GM23338 (cell line): Measurements from ENCODE around the gene HRH3. TPM values are rescaled to one million over a fixed set of nuclear protein-coding genes. Genes with fewer than 3 reads are reported as not detected.

Source experiments
- ATAC-seq: fragments of 200-7000 bp; cut with Tn5 transposase; 3 replicates; pipeline ENCODE4 v1.9.1; 2020
- DNase-seq: peaks from one replicate; pipeline ENCODE4 v3.0.0-alpha.2; 2015; ENCODE audit warnings: low spot score
- H2AFZ ChIP-seq: fragments of 200-600 bp; sonication (generic); 2 replicates; pipeline ENCODE4 v1.8.0; 2016; ENCODE audit warnings: antibody characterized with exemption, mild to moderate bottlenecking, moderate library complexity
- H3F3A ChIP-seq: fragments of 200-600 bp; sonication (generic); replicated peaks from 2 replicates; pipeline ENCODE4 v1.8.0; 2017; ENCODE audit warnings: antibody characterized with exemption, mixed run types, low read depth
- H3K27ac ChIP-seq: fragments of 200-600 bp; sonication (generic); 2 replicates; pipeline ENCODE4 v1.6.1; 2016; ENCODE audit warnings: low read depth
- H3K27me3 ChIP-seq: fragments of 200-600 bp; sonication (generic); 2 replicates; pipeline ENCODE4 v1.8.0; 2016; ENCODE audit warnings: mild to moderate bottlenecking, mixed run types, moderate library complexity; ENCODE audit not compliant: insufficient read depth
- H3K36me3 ChIP-seq: fragments of 200-600 bp; sonication (generic); 2 replicates; pipeline ENCODE4 v1.8.0; 2016; ENCODE audit warnings: mild to moderate bottlenecking; ENCODE audit not compliant: insufficient read depth
- H3K4me1 ChIP-seq: fragments of 200-600 bp; sonication (generic); 2 replicates; pipeline ENCODE4 v1.8.0; 2016; ENCODE audit warnings: mild to moderate bottlenecking, moderate library complexity; ENCODE audit not compliant: insufficient read depth
- H3K4me2 ChIP-seq: fragments of 200-600 bp; sonication (generic); 2 replicates; pipeline ENCODE4 v1.7.1; 2017; ENCODE audit warnings: mixed run types
- H3K4me3 ChIP-seq: fragments of 200-600 bp; sonication (generic); 2 replicates; pipeline ENCODE4 v1.6.1; 2016; ENCODE audit warnings: mixed run types
- H3K79me2 ChIP-seq: fragments of 200-600 bp; sonication (generic); replicated peaks from 2 replicates; pipeline ENCODE4 v1.8.0; 2017; ENCODE audit warnings: mild to moderate bottlenecking; ENCODE audit not compliant: insufficient read depth
- H3K9me2 ChIP-seq: fragments of 200-600 bp; sonication (generic); 2 replicates; pipeline ENCODE4 v1.8.0; 2017; ENCODE audit not compliant: insufficient read depth
- H4K20me1 ChIP-seq: fragments of 200-600 bp; sonication (generic); replicated peaks from 2 replicates; pipeline ENCODE4 v1.8.0; 2017; ENCODE audit warnings: mild to moderate bottlenecking; ENCODE audit not compliant: insufficient read depth
- H3K27ac Mint-ChIP-seq: 2 replicates; pipeline ENCODE4 v1.8.0; 2020; ENCODE audit warnings: inconsistent platforms, mild to moderate bottlenecking, moderate library complexity, mixed read lengths
- H3K27me3 Mint-ChIP-seq: 3 replicates; pipeline ENCODE4 v1.8.0; 2022; ENCODE audit warnings: low read depth, mild to moderate bottlenecking, moderate library complexity, mixed read lengths, inconsistent platforms; ENCODE audit not compliant: insufficient read depth, poor library complexity
- H3K36me3 Mint-ChIP-seq: 3 replicates; pipeline ENCODE4 v1.8.0; 2021; ENCODE audit warnings: low read depth, mild to moderate bottlenecking, inconsistent platforms, moderate library complexity, mixed read lengths
- H3K4me1 Mint-ChIP-seq: 3 replicates; pipeline ENCODE4 v1.8.0; 2020; ENCODE audit warnings: mild to moderate bottlenecking, inconsistent platforms, mixed read lengths
- H3K4me3 Mint-ChIP-seq: 3 replicates; pipeline ENCODE4 v1.8.0; 2021; ENCODE audit warnings: moderate library complexity, mild to moderate bottlenecking, inconsistent platforms, mixed read lengths
- H3K9me3 Mint-ChIP-seq: 3 replicates; pipeline ENCODE4 v1.8.0; 2020; ENCODE audit warnings: moderate library complexity, mild to moderate bottlenecking, inconsistent platforms, mixed read lengths
- CREB1 ChIP-seq: fragments of 250-450 bp; sonication (Bioruptor Pico); IDR thresholded peaks from 2 replicates; pipeline ENCODE4 v1.5.0; 2020; ENCODE audit warnings: low read depth, mild to moderate bottlenecking, moderate library complexity
- CTCF ChIP-seq, 2 experiments: fragments of 200-600 bp in 1 of 2; sonication (generic) in 1 of 2; conservative IDR thresholded peaks; 2 replicates each; pipeline versions ENCODE4 v1.5.1 to v1.6.1; 2016 to 2017; ENCODE audit warnings: antibody characterized with exemption in 2 of 2, low read depth in 2 of 2, mild to moderate bottlenecking in 2 of 2, moderate library complexity in 1 of 2
- EZH2 ChIP-seq: fragments of 200-600 bp; sonication (generic); IDR thresholded peaks from one replicate; pipeline ENCODE4 v1.8.0; 2017; ENCODE audit warnings: antibody characterized with exemption, mild to moderate bottlenecking, low read depth; ENCODE audit not compliant: unreplicated experiment
- POLR2AphosphoS5 ChIP-seq: IDR thresholded peaks from 2 replicates; pipeline ENCODE4 v1.6.1; 2016; ENCODE audit warnings: antibody characterized with exemption, low read depth
- polyA plus RNA-seq: library from polyadenylated mRNA; unstranded; fragments of >200 nt; fragmentation: Nextera tagmentation; extraction: Ambion mirVana; gene quantifications from 2 replicates; pipeline ENCODE4 v1.2.1, GENCODE V29; 2016
- total RNA-seq: library from RNA; depleted of rRNA; stranded (reverse); fragments of >200 nt; shearing (Covaris generic); gene quantifications from 2 replicates; pipeline ENCODE4 v1.2.3, GENCODE V29; 2014

Gene HRH3
- total and polyA plus RNA-seq, 2 experiments from 2014 or later: 1.5 to 5.2 TPM

- Mint-ChIP-seq H3K27ac (no peak overlapping the region), H3K36me3 (no peaks in the 10 kb centered on the region), H3K9me3 (no peaks in the 10 kb centered on the region), H3K4me1 (peaks cover 6% of the 10 kb centered on the region; the same call in 2 of the 3 replicates), H3K27me3 (peaks cover 7% of the 10 kb centered on the region), H3K4me3 (no peak overlapping the region)
- Histone ChIP-seq H3F3A (0 out of 2 replicates have a peak, but pooled peaks cover 3% of the 10 kb centered on the region), H4K20me1 (peaks cover 1% of the 10 kb centered on the region), H3K79me2 (peaks cover 12% of the 10 kb centered on the region), H3K27me3 (no peaks in the 10 kb centered on the region), H3K36me3 (no peaks in the 10 kb centered on the region), H3K4me1 (peaks cover 9% of the 10 kb centered on the region), H3K4me2 (no peak overlapping the region), H3K27ac (no peak overlapping the region), H2AFZ (no peak overlapping the region), H3K9me2 (no peaks in the 10 kb centered on the region), H3K4me3 (no peak overlapping the region)
- no peak for TF ChIP-seq CTCF (conservative IDR thresholded peaks at IDR 0.05; ENCODE audit: low read depth in 2 of 2)
- TF ChIP-seq POLR2AphosphoS5: no peak
- no peak for ATAC-seq
- DNase-seq: no peak
These were observed 15.1 kb upstream of the HRH3 start for GRCh38 chr20:62235001-62235776.

- H3K27ac ChIP-seq: no peak overlapping the region
- no peaks in the 10 kb centered on the region for H3K36me3 Mint-ChIP-seq
- no peak for ATAC-seq
These were observed 14.3 kb upstream of the HRH3 start for GRCh38 chr20:62234339-62234738.

More at GRCh38 chr20:62234339-62234738, 14.3 kb upstream of the HRH3 start:
- H3F3A ChIP-seq: 0 out of 2 replicates have a peak, but pooled peaks cover 3% of the 10 kb centered on the region
- H3K79me2 ChIP-seq: peaks cover 4% of the 10 kb centered on the region; the same call in 1 of the 2 replicates
- no peak for TF ChIP-seq CTCF (conservative IDR thresholded peaks at IDR 0.05; ENCODE audit: low read depth in 2 of 2)
- TF ChIP-seq CREB1 (CRISPR knock-in tag): no peak
- no peak for TF ChIP-seq EZH2
- peaks cover 4% of the 10 kb centered on the region for H3K27me3 Mint-ChIP-seq
- H3K36me3 ChIP-seq: no peaks in the 10 kb centered on the region
- H4K20me1 ChIP-seq: no peaks in the 10 kb centered on the region; the same call in 1 of the 2 replicates
- H2AFZ ChIP-seq: no peak overlapping the region
- H3K9me3 Mint-ChIP-seq: no peaks in the 10 kb centered on the region
- H3K4me1 Mint-ChIP-seq: peaks cover 4% of the 10 kb centered on the region; the same call in 2 of the 3 replicates
- no peak overlapping the region for H3K4me3 Mint-ChIP-seq
- H3K4me3 ChIP-seq: no peak overlapping the region
- H3K27me3 ChIP-seq: no peaks in the 10 kb centered on the region
- no peaks in the 10 kb centered on the region for H3K9me2 ChIP-seq
- peaks cover 6% of the 10 kb centered on the region for H3K4me1 ChIP-seq
- DNase-seq: no peak
- no peak overlapping the region for H3K27ac Mint-ChIP-seq
- H3K4me2 ChIP-seq: no peak overlapping the region
